Cardiac muscle cell (in vitro differentiated cells and primary cell): ENCODE measurements around the gene EPHA4. TPM values are rescaled to one million over a fixed set of nuclear protein-coding genes. Genes with fewer than 3 reads are reported as not detected.

Experiments used
- DNase-seq, 2 donors: peaks; one replicate each; pipeline versions ENCODE4 v3.0.0 to v3.0.0-alpha.2; 2010 to 2017; ENCODE audit warnings: low read depth in 1 of 2, low spot score in 1 of 2
- H3K27ac ChIP-seq: fragments of 200-600 bp; sonication (generic); 2 replicates; pipeline ENCODE4 v1.5.1; 2016
- H3K27me3 ChIP-seq: fragments of 200-600 bp; sonication (generic); 2 replicates; pipeline ENCODE4 v1.6.0; 2016; ENCODE audit warnings: control low read depth
- H3K36me3 ChIP-seq: fragments of 200-600 bp; sonication (generic); 2 replicates; pipeline ENCODE4 v1.5.1; 2016; ENCODE audit warnings: control low read depth
- H3K4me1 ChIP-seq: fragments of 200-600 bp; sonication (generic); 2 replicates; pipeline ENCODE4 v1.8.1; 2017; ENCODE audit warnings: low read depth, mild to moderate bottlenecking, mixed run types
- H3K4me3 ChIP-seq: fragments of 200-600 bp; sonication (generic); 2 replicates; pipeline ENCODE4 v1.5.1; 2016; ENCODE audit warnings: mild to moderate bottlenecking
- H3K9me3 ChIP-seq: fragments of 200-600 bp; sonication (generic); 2 replicates; pipeline ENCODE4 v1.5.1; 2017; ENCODE audit warnings: low read depth, mild to moderate bottlenecking, control low read depth
- polyA plus RNA-seq: library from polyadenylated mRNA; unstranded; fragments of >200 nt; fragmentation: Nextera tagmentation; extraction: Ambion mirVana; gene quantifications from 2 replicates; pipeline ENCODE4 v1.2.1, GENCODE V29; 2016
- total RNA-seq: library from RNA; depleted of rRNA; stranded (reverse); fragments of >200 nt; gene quantifications from 2 replicates; pipeline ENCODE4 v1.2.3, GENCODE V29; 2016
- TF ChIP-seq, protein P1 (sequence below): IDR thresholded peaks from 2 replicates; pipeline ENCODE4 v1.5.1; 2012; ENCODE audit warnings: low read depth, mild to moderate bottlenecking, low read length

Gene EPHA4
- total and polyA plus RNA-seq, 2 experiments from 2014 or later, result 21.2 to 70.2 TPM

DNA sequence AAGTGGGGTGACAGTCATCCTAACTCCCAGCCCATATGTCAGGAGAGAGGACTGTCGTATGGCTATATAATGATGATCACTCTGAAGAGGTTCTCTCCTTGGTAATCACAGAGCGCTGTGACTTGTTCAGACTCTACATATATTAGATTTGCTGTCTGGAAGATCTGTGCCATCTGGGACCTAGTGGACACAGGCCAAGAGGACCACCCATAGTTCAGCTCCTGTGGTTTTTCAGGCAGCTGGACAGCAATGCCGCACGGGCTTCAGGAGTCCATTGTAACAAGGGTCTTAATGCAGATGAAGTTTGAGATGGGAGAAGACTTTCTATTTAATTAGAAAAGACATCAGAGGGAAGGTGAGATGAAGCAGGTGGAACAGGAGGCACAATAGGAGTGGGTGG lies 40.1 kb upstream of the EPHA4 start:
- TF ChIP-seq, protein P1, sequence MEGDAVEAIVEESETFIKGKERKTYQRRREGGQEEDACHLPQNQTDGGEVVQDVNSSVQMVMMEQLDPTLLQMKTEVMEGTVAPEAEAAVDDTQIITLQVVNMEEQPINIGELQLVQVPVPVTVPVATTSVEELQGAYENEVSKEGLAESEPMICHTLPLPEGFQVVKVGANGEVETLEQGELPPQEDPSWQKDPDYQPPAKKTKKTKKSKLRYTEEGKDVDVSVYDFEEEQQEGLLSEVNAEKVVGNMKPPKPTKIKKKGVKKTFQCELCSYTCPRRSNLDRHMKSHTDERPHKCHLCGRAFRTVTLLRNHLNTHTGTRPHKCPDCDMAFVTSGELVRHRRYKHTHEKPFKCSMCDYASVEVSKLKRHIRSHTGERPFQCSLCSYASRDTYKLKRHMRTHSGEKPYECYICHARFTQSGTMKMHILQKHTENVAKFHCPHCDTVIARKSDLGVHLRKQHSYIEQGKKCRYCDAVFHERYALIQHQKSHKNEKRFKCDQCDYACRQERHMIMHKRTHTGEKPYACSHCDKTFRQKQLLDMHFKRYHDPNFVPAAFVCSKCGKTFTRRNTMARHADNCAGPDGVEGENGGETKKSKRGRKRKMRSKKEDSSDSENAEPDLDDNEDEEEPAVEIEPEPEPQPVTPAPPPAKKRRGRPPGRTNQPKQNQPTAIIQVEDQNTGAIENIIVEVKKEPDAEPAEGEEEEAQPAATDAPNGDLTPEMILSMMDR, result no peak
- Histone ChIP-seq H3K4me3 (no peak overlapping the region), H3K4me1 (no peaks in the 10 kb centered on the region), H3K27ac (no peak overlapping the region), H3K36me3 (no peaks in the 10 kb centered on the region), H3K9me3 (no peaks in the 10 kb centered on the region), H3K27me3 (no peaks in the 10 kb centered on the region)
- DNase-seq, result no peak

DNA sequence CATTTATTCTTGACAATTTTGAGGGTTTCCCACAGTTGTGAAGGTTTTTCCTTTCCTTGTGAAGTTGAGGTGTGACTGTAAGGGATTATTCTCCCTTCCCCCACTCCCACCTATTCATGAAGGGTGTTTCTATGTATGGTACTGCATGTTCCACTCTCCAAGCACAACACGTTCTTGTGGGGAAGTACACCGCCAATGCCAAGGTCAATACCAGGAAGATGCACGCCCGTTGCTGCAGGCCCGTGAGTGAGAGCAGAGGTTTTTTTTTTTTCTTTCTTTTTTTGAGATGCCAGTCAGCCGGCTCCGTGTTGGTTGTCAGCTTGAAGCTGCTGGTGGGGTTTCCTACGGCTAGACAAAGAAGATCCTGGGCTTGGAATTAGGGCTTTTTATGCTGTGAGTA lies 38.6 kb upstream of the EPHA4 start:
- H3K27ac ChIP-seq, result no peak overlapping the region
- TF ChIP-seq, protein P1, result no peak
- H3K9me3 ChIP-seq, result no peaks in the 10 kb centered on the region
- H3K4me3 ChIP-seq, result no peak overlapping the region
- H3K4me1 ChIP-seq, result no peaks in the 10 kb centered on the region
- no peak for DNase-seq
- no peaks in the 10 kb centered on the region for H3K36me3 ChIP-seq
- no peaks in the 10 kb centered on the region for H3K27me3 ChIP-seq

DNA sequence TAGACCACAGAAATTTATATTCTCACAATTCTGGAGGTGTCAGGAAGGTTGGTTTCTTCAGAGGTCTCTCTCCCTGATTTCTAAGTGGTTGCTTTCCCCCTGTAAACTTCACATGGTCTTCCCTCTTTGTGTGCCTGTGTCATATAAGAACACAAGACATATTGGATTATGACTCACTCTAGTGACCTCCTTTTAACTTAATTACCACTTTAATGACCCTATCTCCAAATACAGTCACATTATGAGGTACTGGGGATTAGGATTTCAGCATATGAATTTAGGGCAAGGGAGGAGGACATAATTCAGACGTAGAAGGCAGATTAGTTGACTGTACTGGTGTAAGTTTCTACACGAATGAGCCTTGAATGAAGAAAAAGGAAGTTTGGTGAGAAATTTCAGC lies 38.2 kb upstream of the EPHA4 start:
- no peaks in the 10 kb centered on the region for H3K36me3 ChIP-seq
- H3K4me1 ChIP-seq, result no peaks in the 10 kb centered on the region
- H3K4me3 ChIP-seq, result no peak overlapping the region
- no peaks in the 10 kb centered on the region for H3K27me3 ChIP-seq
- H3K9me3 ChIP-seq, result no peaks in the 10 kb centered on the region
- TF ChIP-seq, protein P1, result no peak
- DNase-seq, result no peak
- no peak overlapping the region for H3K27ac ChIP-seq

DNA sequence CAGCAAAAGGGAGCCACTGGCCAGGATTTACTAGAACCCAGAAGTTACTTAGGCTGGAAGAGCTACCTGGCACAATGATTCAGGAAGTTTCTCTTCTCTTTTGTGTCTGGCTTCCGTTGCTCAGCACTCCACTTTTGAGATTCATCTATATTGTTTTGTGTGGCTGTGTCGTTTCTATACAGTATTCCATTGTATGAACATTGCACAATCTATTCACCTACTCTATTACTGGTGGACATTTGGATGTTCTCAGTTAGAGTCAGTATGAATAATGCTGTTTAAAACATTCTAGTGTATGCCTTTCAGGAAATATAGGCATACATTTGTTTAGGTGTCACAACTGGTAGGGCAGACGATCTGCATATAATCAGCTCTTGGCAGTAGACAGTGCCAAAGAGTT lies 36.3 kb upstream of the EPHA4 start:
- DNase-seq, result no peak
- Histone ChIP-seq H3K36me3 (no peaks in the 10 kb centered on the region), H3K4me1 (no peaks in the 10 kb centered on the region), H3K27ac (no peak overlapping the region), H3K27me3 (no peaks in the 10 kb centered on the region), H3K4me3 (no peak overlapping the region), H3K9me3 (no peaks in the 10 kb centered on the region)
- TF ChIP-seq, protein P1, result no peak

DNA sequence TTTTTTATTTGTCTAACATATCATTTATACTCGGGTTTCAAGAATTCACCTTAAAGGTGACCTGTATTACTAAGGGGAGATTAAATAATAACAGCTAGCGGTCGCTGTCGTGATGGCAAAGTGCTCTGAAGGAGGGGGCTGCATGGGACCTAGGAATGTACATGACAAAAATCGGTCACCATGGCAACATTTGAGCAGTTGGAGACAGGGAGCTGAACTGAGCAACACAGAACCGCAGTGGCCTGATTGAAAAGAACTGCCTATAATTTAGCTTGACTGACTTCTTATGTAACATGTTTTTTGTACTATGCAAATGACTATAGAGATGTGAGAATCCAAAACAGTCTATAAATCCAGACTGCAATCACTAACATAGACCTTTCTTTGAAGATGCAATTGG lies 34.3 kb upstream of the EPHA4 start:
- Histone ChIP-seq H3K4me1 (peaks cover 3% of the 10 kb centered on the region), H3K36me3 (no peaks in the 10 kb centered on the region), H3K27ac (no peak overlapping the region), H3K4me3 (no peak overlapping the region), H3K9me3 (no peaks in the 10 kb centered on the region), H3K27me3 (no peaks in the 10 kb centered on the region)
- TF ChIP-seq, protein P1, result no peak
- DNase-seq, result peak in 1 of 2 donors; percentile 42

DNA sequence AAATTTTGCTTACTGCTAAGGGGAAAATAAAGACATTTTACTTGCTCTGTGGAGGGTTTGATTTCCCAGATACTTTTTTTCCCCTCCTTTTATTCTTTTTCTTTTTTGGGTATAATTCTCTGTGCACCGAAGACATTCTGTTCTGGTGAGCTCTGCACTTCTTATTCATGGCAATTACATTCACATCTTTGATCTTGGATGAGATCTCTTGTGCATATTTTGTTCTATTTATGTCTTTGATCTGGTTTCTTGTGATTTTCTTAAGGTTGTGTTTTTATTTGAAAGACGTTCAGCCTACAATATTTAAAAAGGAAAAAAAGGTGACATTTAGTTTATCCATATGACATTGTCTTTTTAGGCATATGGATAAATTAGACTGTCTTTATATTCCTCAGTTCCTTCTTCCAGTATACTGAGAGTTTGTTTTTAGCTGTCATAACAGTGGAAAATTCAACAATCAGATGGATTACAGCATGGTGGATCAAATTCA lies 33.7 kb upstream of the EPHA4 start:
- no peak for DNase-seq
- no peaks in the 10 kb centered on the region for H3K36me3 ChIP-seq
- no peaks in the 10 kb centered on the region for H3K9me3 ChIP-seq
- TF ChIP-seq, protein P1, result no peak
- no peak overlapping the region for H3K4me3 ChIP-seq
- no peak overlapping the region for H3K27ac ChIP-seq
- peaks cover 6% of the 10 kb centered on the region for H3K4me1 ChIP-seq
- no peaks in the 10 kb centered on the region for H3K27me3 ChIP-seq
